GM23248 (cell line): ENCODE data around the gene CDH4.

ENCODE experiments used
- EZH2 ChIP-seq: fragments of 200-600 bp; sonication (generic); IDR thresholded peaks from 2 replicates; pipeline ENCODE4 v1.6.1; 2018; ENCODE audit warnings: antibody characterized with exemption, mild to moderate bottlenecking; ENCODE audit not compliant: insufficient read depth, poor library complexity, severe bottlenecking
- EZH2phosphoT487 ChIP-seq: fragments of 200-600 bp; sonication (generic); IDR thresholded peaks from 2 replicates; pipeline ENCODE4 v1.6.1; 2018; ENCODE audit warnings: antibody characterized with exemption, moderate library complexity, mild to moderate bottlenecking, low read depth; ENCODE audit not compliant: insufficient read depth

DNA sequence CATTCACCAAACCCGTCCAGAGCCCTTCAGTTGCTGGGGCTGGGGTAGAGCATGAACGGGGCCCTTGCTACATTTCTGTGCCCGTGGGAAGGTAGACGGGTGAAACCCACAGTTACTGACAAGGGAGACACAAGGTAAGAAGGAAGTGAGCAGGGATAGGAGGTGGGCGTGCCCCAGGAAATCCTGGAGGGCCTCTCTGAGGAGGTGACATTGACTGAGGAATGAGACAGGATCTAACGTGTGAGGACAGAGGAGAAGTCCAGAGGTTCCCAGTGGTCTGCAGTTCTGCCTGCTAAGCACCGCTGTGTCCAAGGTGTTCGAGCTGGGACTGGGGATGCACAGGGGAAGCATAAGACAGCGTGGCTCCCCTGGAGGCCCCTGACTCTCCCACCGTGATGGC lies 378.8 kb downstream of the CDH4 start:
- TF ChIP-seq EZH2: no peak
- no peak for TF ChIP-seq EZH2phosphoT487
